ENCODE data around the gene FGD4. TPM values are rescaled to one million over a fixed set of nuclear protein-coding genes. Genes with fewer than 3 reads are reported as not detected.

The FGD4 gene
- total RNA-seq, 2 donors from 2014 or later, result 0.09 to 1.7 TPM

DNA sequence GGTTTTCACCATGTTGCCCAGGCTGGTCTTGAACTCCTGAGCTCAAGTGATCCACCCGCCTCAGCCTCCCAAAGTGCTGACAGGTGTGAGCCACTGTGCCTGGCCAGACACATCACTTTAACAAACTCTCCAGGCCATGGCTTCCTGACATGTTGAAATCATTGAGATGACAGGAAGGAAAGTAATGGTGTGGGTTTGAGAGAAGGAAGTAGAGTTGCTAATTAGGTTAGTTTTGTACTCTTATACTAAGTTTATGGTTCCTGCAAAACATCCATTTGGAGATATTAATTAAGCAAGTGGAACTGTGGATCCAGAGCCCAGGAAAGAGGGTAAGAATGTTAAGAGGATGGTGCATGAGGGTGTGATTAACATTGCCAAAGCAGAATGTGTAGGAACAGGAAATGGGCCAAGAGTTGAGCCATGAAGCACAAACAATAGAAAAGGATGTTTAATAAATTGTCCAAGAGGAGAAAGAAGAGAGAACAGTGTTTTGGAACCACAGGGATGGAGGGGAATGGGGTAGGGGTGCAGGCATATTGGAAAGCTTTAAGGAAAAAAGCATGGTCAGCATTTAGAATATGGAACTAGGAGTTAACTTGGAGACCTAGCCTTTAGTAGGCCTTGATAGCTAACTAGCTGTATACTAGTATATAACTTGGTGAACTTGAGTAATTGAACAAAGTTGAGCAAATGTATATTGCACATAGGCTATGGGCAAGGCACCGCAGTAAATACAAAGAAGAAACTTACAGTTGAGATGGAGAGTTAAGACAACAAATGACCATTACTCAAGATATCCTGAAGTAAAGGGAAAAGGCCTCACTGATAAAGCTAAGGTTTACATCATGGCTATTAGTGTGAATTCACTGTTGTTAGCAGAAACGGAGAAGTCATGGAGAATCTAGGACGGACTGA, 188.5 kb downstream of the FGD4 start:
- H3K4me3 Mint-ChIP-seq, result no peak overlapping the region
- H3K27ac Mint-ChIP-seq, result peak overlapping the region; percentile 21
- H3K36me3 Mint-ChIP-seq (ENCODE audit: insufficient read depth in 2 of 2), result no peaks in the 10 kb centered on the region

DNA sequence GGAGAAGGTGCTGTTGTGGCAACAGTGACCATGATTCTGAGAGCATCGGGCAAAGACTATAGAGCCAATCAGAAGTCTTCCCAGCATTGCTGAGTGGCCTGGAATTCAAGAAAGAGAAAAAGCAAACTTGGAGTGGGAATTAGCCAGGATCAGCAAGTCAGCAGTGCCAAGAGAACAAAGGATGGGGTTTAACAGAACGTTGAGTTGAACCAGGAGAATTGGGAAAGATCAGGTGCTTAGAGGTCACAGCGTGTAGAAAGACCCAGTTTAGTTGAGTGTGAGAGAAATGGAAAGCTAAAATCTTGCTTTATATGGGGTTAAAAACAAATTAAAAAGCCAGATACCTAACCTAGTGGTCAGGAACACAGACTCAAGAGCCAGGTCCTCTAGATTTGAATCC, 189.2 kb downstream of the FGD4 start:
- DNase-seq (no peak), ATAC-seq (replicated peaks in 1 of 2) (no peak)
- no peak overlapping the region for H3K4me3 Mint-ChIP-seq
- peaks cover 2 to 4% of the 10 kb centered on the region in 2 donors for H3K9me3 Mint-ChIP-seq
- H3K36me3 Mint-ChIP-seq (ENCODE audit: insufficient read depth in 2 of 2), result no peaks in the 10 kb centered on the region
- no peak overlapping the region for H3K27ac Mint-ChIP-seq
- peaks cover 53% of the 10 kb centered on the region for H3K4me1 Mint-ChIP-seq (ENCODE audit: low read depth)
- H3K27me3 Mint-ChIP-seq (ENCODE audit: low read depth), result no peaks in the 10 kb centered on the region

More for the DNA sequence above, 188.5 kb downstream of the FGD4 start:
- DNase-seq, result no peak
- Mint-ChIP-seq H3K27me3 (ENCODE audit: low read depth) (no peaks in the 10 kb centered on the region), H3K4me1 (ENCODE audit: low read depth) (peaks cover 60% of the 10 kb centered on the region), H3K9me3 (peaks cover 2 to 4% of the 10 kb centered on the region in 2 donors)
- ATAC-seq (replicated peaks in 1 of 2), result no peak

DNA sequence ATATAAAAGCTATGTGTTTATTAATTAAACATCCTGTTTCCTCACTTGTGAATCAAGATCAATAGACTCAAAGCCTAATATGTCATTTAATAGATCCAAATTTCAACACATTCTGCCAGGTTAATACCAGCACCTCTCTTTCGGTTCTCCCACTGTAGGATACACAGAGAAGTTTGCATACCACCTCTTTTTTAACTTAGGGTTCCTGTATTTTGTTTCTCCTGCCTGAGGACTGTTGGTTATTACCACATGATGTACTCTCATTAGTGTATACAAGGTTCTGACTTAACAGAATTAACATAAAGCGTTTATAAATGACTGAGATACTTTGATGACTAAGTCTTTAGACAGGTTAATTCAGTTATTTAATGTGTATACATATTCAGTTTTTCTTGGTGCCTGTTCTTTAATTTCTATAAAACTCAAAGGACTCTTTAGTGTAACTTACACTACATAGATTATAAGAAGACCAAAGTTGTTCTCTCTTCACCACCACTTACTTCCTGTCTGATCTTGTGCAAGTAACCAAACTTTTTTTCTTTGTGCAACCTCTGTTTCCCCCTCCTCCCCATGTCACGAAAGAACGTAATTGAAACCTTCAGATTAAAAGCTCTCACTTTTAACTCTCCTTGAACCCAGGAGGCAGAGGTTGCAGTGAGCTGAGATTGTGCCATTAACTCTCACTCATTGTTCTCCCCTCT, 190.0 kb downstream of the FGD4 start:
- H3K4me3 Mint-ChIP-seq, result peak overlapping the region; percentile 15 to 60
- ATAC-seq (replicated peaks in 1 of 2), result peak; percentile 90
- H3K27me3 Mint-ChIP-seq (ENCODE audit: low read depth), result no peaks in the 10 kb centered on the region
- peaks cover 50% of the 10 kb centered on the region for H3K4me1 Mint-ChIP-seq (ENCODE audit: low read depth)
- peak; percentile 6 to 8 for DNase-seq
- H3K27ac Mint-ChIP-seq, result peak overlapping the region; percentile 94
- H3K9me3 Mint-ChIP-seq, result peaks cover 2 to 4% of the 10 kb centered on the region in 2 donors
- no peaks in the 10 kb centered on the region for H3K36me3 Mint-ChIP-seq (ENCODE audit: insufficient read depth in 2 of 2)

- Mint-ChIP-seq H3K4me1 (ENCODE audit: low read depth) (peaks cover 16% of the 10 kb centered on the region), H3K27ac (no peak overlapping the region), H3K27me3 (ENCODE audit: low read depth) (no peaks in the 10 kb centered on the region), H3K9me3 (no peaks in the 10 kb centered on the region), H3K4me3 (no peak overlapping the region), H3K36me3 (ENCODE audit: insufficient read depth in 2 of 2) (no peaks in the 10 kb centered on the region)
- ATAC-seq (replicated peaks in 1 of 2), result no peak
- DNase-seq, result no peak
Measured at GRCh38 chr12:32595251-32595650, 195.9 kb downstream of the FGD4 start.

- Mint-ChIP-seq H3K27ac (no peak overlapping the region), H3K4me1 (ENCODE audit: low read depth) (peaks cover 13% of the 10 kb centered on the region), H3K27me3 (ENCODE audit: low read depth) (no peaks in the 10 kb centered on the region), H3K36me3 (ENCODE audit: insufficient read depth in 2 of 2) (no peaks in the 10 kb centered on the region), H3K9me3 (no peaks in the 10 kb centered on the region), H3K4me3 (no peak overlapping the region)
- no peak for DNase-seq
- no peak for ATAC-seq (replicated peaks in 1 of 2)
Measured at GRCh38 chr12:32596030-32596429, 196.7 kb downstream of the FGD4 start.

- ATAC-seq (replicated peaks in 1 of 2) (peak; percentile 29 to 58), DNase-seq (no peak)
- Mint-ChIP-seq H3K9me3 (no peaks in the 10 kb centered on the region), H3K4me1 (ENCODE audit: low read depth) (peaks cover 10% of the 10 kb centered on the region), H3K36me3 (ENCODE audit: insufficient read depth in 2 of 2) (no peaks in the 10 kb centered on the region), H3K27ac (no peak overlapping the region), H3K4me3 (no peak overlapping the region), H3K27me3 (ENCODE audit: low read depth) (no peaks in the 10 kb centered on the region)
Measured at GRCh38 chr12:32598688-32599087, 199.3 kb downstream of the FGD4 start.

DNA sequence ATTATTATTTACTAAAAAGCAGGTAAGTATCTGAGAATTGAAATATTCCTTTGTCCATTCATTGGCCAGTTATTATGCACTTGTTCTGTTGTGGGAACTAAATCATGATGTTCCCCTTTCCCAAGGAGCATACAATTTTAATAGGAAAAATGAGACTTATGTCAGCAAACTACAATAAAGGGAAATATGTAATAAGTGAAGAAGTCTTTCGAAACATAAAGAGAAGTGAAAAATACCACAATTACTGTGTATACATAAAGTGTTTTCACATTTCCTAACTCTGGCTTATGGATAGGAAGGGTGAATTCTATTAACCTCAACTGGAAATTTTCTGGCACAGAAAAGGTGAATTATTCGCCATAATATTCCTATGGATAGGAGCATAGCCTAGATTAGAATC, 201.3 kb downstream of the FGD4 start:
- H3K27ac Mint-ChIP-seq, result no peak overlapping the region
- DNase-seq (no peak), ATAC-seq (replicated peaks in 1 of 2) (no peak)
- no peaks in the 10 kb centered on the region for H3K9me3 Mint-ChIP-seq
- peaks cover 29% of the 10 kb centered on the region for H3K4me1 Mint-ChIP-seq (ENCODE audit: low read depth)
- no peak overlapping the region for H3K4me3 Mint-ChIP-seq
- H3K36me3 Mint-ChIP-seq (ENCODE audit: insufficient read depth in 2 of 2), result no peaks in the 10 kb centered on the region
- no peaks in the 10 kb centered on the region for H3K27me3 Mint-ChIP-seq (ENCODE audit: low read depth)

DNA sequence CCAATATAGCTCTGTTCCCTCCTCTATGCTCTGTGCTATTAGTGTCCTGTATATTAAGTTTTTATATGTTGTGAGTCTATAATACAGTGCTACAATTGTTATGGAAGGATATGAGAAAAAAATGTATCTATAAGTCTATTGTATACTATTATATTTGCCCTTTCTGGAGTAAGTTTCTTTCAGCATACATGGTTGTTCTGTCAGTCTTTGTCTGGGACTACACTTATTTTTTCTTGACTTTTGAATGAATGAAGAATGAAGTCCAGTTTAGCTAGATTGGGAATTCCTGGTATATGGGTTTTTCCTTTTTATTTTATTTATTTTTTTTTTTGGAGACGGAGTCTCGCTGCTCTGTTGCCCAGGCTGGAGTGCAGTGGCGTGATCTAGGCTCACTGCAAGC, 203.7 kb downstream of the FGD4 start:
- Mint-ChIP-seq H3K36me3 (ENCODE audit: insufficient read depth in 2 of 2) (no peaks in the 10 kb centered on the region), H3K4me3 (no peak overlapping the region), H3K4me1 (ENCODE audit: low read depth) (peaks cover 29% of the 10 kb centered on the region), H3K9me3 (no peaks in the 10 kb centered on the region), H3K27me3 (ENCODE audit: low read depth) (no peaks in the 10 kb centered on the region), H3K27ac (no peak overlapping the region)
- ATAC-seq (replicated peaks in 1 of 2), result no peak
- DNase-seq, result no peak

- Mint-ChIP-seq H3K9me3 (no peaks in the 10 kb centered on the region), H3K4me3 (peak overlapping the region in 1 of 2 donors; percentile 36), H3K27me3 (ENCODE audit: low read depth) (no peaks in the 10 kb centered on the region), H3K36me3 (ENCODE audit: insufficient read depth in 2 of 2) (no peaks in the 10 kb centered on the region), H3K4me1 (ENCODE audit: low read depth) (peaks cover 23% of the 10 kb centered on the region), H3K27ac (peak overlapping the region; percentile 47)
- DNase-seq (peak; percentile 57 to 67), ATAC-seq (replicated peaks in 1 of 2) (peak; percentile 100)
Measured at GRCh38 chr12:32603858-32604257, 204.5 kb downstream of the FGD4 start.

- Mint-ChIP-seq H3K9me3 (no peaks in the 10 kb centered on the region), H3K4me3 (peak overlapping the region in 1 of 2 donors; percentile 36), H3K27me3 (ENCODE audit: low read depth) (peaks cover 7% of the 10 kb centered on the region), H3K27ac (peak overlapping the region; percentile 47), H3K4me1 (ENCODE audit: low read depth) (peaks cover 22% of the 10 kb centered on the region), H3K36me3 (ENCODE audit: insufficient read depth in 2 of 2) (no peaks in the 10 kb centered on the region)
- no peak for ATAC-seq (replicated peaks in 1 of 2)
- DNase-seq, result no peak
Measured at GRCh38 chr12:32604565-32604964, 205.2 kb downstream of the FGD4 start.

DNA sequence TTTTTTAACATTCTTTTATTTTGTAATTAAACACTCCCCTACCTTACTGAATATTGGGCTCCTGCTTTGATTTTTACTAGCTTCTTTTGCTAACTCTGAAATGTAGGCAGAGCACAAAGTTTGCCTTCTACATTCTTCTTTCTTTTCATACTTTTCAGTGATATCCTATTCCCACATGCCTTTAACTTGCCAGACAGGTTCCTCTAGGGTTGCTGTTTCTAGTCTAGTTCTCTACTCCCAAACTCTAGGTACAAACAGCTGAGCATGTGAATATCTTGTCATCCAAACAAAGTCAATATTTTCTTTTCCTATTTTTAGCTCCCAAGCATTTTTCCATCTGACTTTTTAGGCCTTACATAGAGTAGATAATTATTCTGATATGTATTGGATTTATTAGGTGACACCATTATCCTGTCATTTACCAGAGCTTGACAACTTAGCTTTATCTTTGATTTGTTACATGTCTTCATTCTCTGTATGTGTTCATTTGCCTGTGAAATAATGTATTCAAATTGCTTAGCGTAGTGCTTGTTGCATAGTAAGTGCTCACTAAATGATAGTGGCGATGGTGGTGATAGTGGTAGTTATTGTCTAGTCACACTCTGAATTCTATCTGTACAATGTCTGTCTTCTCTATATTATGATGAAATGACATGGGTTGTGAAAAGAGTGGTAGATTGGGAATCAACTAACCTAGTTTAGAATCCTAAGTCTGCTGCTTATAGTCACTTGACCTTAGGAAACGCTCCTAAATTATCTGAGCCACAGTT, 206.2 kb downstream of the FGD4 start:
- Mint-ChIP-seq H3K36me3 (ENCODE audit: insufficient read depth in 2 of 2) (no peaks in the 10 kb centered on the region), H3K9me3 (no peaks in the 10 kb centered on the region), H3K27me3 (ENCODE audit: low read depth) (peaks cover 8% of the 10 kb centered on the region), H3K4me1 (ENCODE audit: low read depth) (peaks cover 22% of the 10 kb centered on the region), H3K27ac (peak overlapping the region; percentile 40), H3K4me3 (no peak overlapping the region)
- no peak for DNase-seq
- ATAC-seq (replicated peaks in 1 of 2), result no peak

GRCh38 chr12:32606443-32606842, 207.1 kb downstream of the FGD4 start:
- Mint-ChIP-seq H3K4me3 (no peak overlapping the region), H3K27ac (no peak overlapping the region), H3K4me1 (ENCODE audit: low read depth) (peaks cover 22% of the 10 kb centered on the region), H3K27me3 (ENCODE audit: low read depth) (peaks cover 8% of the 10 kb centered on the region), H3K36me3 (ENCODE audit: insufficient read depth in 2 of 2) (no peaks in the 10 kb centered on the region), H3K9me3 (no peaks in the 10 kb centered on the region)
- DNase-seq (no peak), ATAC-seq (replicated peaks in 1 of 2) (no peak)

- ATAC-seq (replicated peaks in 1 of 2), result no peak
- peaks cover 6% of the 10 kb centered on the region for H3K4me1 Mint-ChIP-seq (ENCODE audit: low read depth)
Measured at GRCh38 chr12:32609966-32610365, 210.6 kb downstream of the FGD4 start.

More at GRCh38 chr12:32609966-32610365, 210.6 kb downstream of the FGD4 start:
- Mint-ChIP-seq H3K27ac (no peak overlapping the region), H3K36me3 (ENCODE audit: insufficient read depth in 2 of 2) (no peaks in the 10 kb centered on the region), H3K4me3 (no peak overlapping the region), H3K27me3 (ENCODE audit: low read depth) (peaks cover 8% of the 10 kb centered on the region), H3K9me3 (no peaks in the 10 kb centered on the region)
- DNase-seq, result no peak

Data from activated T-cell treated with anti-CD3 and anti-CD28 coated beads, Interleukin-2, amount 50 U/mL, for 72 hours (primary cell).